ENCODE measurements around the gene CCDC192.
A peak's percentile ranks its signal among the peaks of the same experiment; 100 is the strongest.
"Not testable (repeated sequence)": the region's sequence is repeated elsewhere in the genome, so short reads cannot be mapped to it uniquely, and the experiment has no call there.

Gene CCDC192

GRCh38 chr5:127700237-127700766, 2.9 kb upstream of the CCDC192 start:
- peak; percentile 21 for DNase-seq

DNA sequence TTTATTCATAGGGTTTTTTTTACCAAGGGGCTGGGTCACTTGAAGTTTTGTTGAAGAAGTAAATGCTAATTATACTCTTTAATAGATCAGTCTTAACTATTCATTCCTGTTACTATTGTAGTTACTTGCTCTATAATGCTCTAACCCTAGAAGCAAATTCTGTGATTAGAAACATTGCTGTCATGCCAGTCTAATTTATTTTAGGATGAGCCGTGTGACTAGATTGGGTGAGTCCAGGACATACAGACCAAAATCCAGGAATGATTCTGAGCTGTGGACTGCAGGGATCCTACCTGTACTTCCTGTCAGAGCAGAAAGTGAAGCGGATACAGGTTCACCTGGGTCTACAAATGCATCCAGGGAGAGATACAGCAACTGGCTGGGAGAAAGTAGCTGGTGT, 757 bp upstream of the CCDC192 start:
- DNase-seq: no peak

DNA sequence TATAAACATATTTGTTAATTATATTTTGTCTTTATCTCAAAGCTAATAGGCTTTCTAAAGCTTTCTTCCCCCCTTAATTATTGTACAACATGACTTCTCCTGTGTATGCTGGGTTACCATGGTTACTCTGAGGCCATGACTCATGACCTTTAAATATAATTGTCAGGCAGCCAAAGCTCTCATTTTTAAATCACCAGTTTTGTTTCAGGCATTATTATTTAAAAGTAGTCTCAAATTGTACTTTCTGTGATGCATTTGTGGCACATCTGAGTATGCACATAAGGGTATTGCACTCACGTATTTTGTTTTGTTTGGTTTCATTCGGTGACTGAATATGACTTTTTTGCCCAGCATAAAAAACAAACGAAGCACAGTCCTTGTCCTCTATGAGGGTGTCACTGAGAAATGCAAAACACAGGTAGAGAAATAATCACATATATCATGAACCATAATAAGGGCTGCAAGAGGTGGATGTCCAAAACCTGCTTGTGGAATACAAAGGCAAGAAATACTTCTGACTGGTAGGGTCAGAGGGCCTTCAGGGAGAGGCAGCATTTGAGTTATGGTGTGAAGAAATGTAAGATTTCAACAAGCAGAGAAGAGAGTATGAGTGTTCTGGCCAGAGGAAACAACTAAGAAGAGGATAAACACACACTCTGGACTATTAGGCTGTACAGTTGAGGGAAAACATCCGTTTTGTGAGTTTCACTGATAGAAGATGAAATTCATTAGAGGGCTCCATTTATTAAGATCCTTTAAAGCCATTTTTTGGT, 2.1 kb downstream of the CCDC192 start:
- no peak for DNase-seq

GRCh38 chr5:127706691-127707090, 3.5 kb downstream of the CCDC192 start:
- no peak for DNase-seq

DNA sequence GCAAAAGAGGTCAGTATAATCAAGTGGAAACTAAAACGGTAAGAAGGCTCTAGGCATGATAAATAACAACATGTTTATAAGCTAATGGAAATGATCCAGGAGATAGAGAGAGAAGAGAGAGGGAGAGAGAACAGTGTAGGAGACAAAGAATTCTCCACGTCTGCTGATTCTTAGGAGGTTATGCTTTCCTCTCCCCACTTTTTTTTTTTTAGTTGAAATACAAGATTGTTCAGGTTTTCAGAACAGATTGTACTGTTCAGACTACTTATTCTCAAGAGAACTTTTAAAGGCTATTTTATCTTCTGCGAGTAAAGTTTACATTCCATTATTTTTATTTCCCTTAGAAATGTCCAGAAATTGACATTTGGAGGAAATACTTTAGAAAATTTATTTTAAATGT, 4.0 kb downstream of the CCDC192 start:
- no peak for DNase-seq

DNA sequence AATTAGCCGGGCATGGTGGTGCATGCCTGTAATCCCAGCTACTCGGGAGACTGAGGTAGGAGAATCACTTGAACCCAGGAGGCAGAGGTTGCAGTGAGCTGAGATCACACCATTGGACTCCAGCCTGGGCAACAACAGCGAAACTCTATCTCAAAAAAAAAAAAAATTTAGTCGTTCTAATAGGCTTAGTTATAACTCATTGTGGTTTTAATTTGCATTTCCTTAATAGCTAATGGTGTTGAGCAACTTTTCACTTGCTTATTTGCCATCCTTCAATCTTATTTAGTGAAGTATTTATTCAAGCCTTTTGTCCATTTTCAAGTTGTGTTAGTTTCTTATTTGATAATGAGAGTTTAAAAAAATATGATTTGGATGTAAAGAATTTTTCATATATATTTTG, 9.9 kb downstream of the CCDC192 start:
- not testable (repeated sequence) for DNase-seq

GRCh38 chr5:127718181-127718580, 15.0 kb downstream of the CCDC192 start:
- no peak for DNase-seq

GRCh38 chr5:127723571-127723970, 20.4 kb downstream of the CCDC192 start:
- DNase-seq: no peak

- DNase-seq: no peak
These were observed 22.5 kb downstream of the CCDC192 start for GRCh38 chr5:127725673-127726072.

GRCh38 chr5:127732963-127733362, 29.8 kb downstream of the CCDC192 start:
- DNase-seq: no peak

DNA sequence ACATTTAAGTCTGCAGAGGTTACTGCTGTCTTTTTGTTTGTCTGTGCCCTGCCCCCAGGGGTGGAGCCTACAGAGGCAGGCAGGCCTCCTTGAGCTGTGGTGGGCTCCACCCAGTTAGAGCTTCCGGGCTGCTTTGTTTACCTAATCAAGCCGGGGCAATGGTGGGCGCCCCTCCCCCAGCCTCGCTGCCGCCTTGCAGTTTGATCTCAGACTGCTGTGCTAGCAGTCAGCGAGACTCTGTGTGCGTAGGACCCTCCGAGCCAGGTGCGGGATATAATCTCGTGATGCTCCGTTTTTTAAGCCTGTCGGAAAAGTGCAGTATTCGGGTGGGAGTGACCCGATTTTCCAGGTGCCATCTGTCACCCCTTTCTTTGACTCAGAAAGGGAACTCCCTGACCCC, 36.2 kb downstream of the CCDC192 start:
- DNase-seq: not testable (repeated sequence)

DNA sequence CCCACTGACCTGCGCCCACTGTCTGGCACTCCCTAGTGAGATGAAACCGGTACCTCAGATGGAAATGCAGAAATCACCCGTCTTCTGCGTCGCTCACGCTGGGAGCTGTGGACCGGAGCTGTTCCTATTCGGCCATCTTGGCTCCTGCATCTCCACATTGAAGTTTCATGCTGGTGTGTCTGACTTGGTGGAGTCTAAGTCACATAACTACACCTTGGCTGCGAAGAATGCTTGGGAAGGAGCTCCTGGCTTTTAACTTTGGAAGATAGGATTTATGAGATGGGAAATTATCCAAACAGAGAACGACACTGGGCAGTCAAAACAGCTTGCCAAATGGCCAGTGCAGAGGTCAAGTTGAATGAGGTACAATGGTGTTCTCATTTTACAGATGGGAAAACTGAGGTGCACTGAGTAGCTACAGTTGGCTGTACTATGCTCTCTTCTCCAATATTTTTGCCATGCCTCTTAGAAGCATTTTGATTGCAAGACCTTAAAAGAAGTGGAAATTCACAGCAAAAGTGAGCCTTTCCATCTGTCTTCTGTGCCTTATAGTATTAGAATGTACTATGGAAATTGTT, 36.7 kb downstream of the CCDC192 start:
- DNase-seq: no peak

GRCh38 chr5:127741412-127741811, 38.2 kb downstream of the CCDC192 start:
- no peak for DNase-seq

DNA sequence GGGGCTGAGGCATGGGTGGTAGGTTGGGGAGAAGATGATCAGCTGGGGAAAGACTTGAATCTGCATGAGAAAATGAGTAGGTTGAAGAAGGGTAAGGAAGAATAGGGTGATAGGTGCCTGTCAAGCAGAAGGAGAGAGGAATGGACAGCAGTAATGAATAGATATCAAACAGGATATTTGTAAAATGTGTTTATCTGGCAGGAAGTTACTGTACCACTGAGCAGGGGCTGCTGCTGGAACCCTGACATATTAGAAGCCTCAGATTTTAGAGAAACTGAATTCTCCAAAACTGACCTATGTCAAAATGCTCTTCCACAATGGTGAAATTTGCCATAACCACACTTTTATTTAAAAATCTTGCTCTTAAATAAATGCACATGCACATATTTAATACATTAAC, 41.0 kb downstream of the CCDC192 start:
- DNase-seq: no peak

DNA sequence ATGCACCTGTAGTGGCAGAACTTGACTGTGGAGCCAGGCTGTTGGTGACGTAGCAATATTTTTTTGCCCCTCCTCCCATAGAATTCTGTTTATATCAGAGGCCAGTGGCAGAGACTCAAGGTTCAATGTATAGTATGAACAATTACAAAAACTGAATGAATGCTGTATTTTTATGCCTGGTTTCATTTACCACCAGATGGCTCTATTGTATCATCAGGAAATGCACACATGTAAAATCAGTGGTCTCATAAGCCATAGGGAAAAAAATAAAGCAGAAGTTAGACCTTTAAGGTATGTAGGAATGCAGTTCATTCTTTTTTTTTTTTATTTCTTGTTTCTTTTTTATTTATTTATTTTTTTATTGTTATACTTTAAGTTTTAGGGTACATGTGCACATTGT, 43.6 kb downstream of the CCDC192 start:
- peak; percentile 36 for DNase-seq

DNA sequence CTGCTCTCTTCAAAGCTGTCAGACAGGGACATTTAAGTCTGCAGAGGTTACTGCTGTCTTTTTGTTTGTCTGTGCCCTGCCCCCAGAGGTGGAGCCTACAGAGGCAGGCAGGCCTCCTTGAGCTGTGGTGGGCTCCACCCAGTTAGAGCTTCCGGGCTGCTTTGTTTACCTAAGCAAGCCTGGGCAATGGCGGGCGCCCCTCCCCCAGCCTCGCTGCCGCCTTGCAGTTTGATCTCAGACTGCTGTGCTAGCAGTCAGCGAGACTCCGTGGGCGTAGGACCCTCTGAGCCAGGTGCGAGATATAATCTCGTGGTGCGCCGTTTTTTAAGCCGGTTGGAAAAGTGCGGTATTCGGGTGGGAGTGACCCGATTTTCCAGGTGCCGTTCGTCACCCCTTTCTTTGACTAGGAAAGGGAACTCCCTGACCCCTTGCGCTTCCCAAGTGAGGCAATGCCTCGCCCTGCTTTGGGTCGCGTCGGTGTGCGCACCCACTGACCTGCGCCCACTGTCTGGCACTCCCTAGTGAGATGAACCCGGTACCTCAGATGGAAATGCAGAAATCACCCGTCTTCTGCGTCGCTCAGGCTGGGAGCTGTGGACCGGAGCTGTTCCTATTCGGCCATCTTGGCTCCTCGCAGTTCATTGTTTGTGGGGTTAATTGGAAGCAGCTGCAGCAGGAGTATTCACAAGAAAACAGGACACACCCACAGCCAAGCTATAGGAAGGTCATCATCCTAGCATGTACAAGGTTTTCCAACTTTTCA, 49.5 kb downstream of the CCDC192 start:
- DNase-seq: not testable (repeated sequence)

- DNase-seq: peak; percentile 26
These were observed 51.1 kb downstream of the CCDC192 start for GRCh38 chr5:127754259-127754658.

DNA sequence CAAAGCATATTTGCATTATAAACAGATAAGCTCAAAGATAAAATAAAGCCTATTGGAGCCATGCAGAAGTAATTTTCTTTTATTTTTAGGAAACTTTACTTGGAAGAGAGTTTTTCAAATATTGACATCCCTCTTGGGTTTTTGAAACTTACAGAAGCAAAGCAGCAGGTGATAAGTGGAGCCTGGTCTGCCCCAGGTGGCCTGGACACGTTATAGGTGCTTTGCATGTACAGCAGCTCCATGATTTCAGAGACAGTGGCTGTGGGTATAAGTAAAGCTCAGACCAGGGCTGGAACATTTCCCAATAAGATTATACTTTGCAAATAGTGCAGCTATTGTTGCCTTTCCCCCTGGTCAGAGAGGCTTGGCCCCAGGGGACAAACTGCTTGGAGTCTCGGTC, 51.5 kb downstream of the CCDC192 start:
- DNase-seq: no peak

DNA sequence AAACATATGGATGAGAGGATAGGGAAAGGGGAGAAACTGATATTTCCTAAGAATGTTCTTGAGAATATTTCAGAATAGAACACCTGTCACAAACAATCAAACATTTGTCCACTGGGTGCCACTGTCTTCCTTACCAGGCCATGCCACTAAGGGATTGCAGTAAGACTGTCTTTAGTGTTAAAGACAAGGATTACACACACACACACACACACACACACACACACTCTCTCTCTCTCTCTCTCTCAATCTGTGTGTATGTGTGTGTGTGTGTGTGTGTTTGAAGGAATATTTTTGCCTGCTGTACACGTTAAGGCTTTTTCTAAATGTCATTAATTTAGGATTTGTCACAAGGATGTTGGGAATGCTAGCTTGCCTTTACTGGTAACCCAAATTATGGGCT, 54.4 kb downstream of the CCDC192 start:
- DNase-seq: peak; percentile 71

DNA sequence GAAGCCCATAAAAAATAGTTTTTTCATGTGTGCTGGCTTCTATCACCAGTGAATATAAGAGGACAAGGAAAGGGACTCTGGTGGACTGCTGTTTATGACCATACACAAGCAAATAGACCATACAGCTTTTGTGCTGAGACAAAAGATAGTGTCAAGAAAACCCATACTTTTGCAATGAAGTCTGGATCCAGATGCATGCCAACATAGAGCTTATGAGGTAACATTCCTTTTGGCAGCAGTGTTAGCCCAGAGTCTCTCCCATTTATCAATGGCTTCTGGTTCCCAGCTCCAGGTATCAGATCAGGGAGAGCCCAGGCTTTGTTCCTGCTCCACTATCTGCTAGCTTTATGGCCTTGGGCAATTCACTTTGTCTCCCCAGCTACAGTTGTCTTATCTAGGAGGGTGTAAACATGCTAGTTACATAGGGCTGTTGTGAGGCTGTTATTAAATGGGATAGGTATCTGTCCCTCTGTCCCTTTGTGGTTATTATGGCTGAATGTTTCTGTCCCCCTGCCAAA, 55.6 kb downstream of the CCDC192 start:
- no peak for DNase-seq

GRCh38 chr5:127761869-127762268, 58.7 kb downstream of the CCDC192 start:
- no peak for DNase-seq

- DNase-seq: no peak
These were observed 59.2 kb downstream of the CCDC192 start for GRCh38 chr5:127762412-127762811.

- DNase-seq: no peak
These were observed 63.6 kb downstream of the CCDC192 start for GRCh38 chr5:127766676-127767335.

Data from eye (tissue), 1 donor.